ENCODE results near the gene RAD51B.

Gene RAD51B

DNA sequence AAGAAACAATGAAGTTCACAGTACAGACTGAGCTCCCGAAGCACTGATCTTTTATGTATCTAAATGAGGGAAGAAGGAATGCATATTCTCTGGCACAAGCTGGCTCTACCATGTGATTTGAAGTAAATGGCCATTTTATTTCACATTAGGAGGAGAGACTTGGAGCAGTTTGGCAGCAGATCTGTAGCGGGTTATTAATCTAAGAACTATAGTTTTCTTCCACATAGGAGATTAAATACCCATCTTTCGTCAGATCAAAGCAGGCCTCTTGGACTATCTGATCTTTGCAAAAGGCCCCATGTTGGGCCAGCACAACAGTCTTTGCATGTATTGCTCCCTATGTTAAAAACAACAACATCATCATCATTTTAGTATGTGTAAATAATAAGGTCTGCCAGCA, 495.5 kb downstream of the RAD51B start:
- no peak for DNase-seq

DNA sequence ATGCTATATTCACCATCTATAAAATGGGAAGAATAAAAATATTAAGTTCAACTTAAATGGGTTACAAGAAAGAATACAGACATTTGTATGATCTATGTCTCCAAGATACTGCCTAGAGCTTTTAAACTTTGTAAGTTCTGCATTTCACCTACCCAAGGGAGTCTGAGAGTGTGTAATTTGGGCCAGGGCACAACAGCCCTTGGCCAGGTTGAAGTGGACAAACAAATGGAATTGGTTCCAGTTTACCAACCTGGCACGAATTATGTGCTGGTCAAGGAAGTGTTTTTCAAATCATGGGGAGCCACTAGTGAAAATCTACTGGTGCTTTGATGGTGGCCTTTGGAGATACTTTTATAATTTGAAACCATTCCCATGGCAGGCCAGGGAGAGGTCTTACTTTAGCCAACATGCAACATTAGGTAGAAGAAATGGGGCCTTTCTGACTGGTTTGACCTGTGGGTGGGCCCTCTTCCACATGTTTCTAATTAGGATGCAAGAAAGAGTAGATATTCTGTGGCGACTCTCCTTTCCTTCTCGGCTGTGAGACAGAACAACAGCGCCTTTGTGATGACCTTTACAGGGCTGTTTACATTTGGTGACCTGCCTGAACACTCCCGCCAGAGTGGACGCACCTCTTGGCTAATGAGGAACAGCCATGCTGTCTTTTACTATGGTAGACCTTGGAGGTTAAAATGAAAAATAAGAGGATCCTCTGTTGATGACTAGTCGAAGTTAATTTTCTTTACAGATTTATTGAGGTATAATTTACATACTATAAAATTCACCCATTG, 496.7 kb downstream of the RAD51B start:
- no peak for DNase-seq

DNA sequence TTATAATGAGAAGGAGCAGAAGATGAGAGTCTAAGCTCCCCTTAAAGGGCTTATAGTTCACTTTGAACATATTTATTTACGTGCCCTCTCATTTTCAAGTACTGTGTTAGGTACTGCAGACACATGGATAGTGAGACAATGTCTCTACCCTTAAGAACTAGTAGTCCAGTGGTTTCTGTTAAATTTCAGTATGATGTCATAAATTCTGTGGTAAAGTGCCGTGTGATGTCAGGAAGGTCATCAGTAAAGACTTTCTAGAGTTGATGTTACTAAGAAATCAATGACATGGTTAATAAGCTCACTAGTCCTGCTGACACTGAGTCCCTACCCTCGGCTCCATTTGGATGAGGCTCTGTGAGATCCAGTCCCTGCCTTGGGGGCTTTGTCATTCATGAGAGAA, 497.7 kb downstream of the RAD51B start:
- DNase-seq, result no peak

DNA sequence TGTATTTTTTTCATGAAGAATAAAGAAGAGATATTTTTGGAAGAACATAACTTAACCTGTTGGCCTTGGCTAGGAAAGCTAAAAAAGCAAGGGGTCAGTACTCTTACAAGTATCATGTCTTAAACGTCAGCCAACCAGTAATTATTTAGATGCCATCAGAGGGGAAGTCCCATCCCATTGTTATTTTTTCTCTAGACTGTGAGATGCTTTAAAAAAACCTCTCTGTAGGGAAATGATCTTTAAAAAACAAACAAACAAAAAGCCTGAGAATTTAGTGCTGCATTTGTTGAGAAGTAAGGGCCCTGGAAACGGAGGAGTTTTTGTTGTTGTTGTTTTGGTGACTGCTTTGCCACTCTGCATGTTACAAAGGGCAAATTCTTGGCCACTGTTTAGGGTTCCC, 499.2 kb downstream of the RAD51B start:
- no peak for DNase-seq

DNA sequence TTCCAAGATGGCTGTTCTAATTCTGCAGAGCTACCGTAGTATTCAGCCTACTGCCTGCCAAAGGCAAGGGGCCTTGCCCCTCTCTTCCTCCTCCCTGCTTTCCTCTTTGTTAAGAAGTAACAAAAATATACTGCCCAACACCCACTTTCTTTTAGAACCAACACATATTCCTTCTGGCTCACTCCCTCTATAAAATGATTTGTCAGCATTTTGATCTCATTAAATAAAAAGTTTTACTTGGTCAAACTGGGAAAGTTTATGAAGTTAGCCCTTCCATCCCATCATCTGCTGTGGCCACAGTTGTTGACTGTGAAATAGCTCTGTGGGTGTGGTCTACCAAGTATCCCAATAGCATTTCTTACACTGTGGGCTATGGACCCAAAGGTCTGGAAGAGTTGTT, 500.9 kb downstream of the RAD51B start:
- DNase-seq, result no peak

DNA sequence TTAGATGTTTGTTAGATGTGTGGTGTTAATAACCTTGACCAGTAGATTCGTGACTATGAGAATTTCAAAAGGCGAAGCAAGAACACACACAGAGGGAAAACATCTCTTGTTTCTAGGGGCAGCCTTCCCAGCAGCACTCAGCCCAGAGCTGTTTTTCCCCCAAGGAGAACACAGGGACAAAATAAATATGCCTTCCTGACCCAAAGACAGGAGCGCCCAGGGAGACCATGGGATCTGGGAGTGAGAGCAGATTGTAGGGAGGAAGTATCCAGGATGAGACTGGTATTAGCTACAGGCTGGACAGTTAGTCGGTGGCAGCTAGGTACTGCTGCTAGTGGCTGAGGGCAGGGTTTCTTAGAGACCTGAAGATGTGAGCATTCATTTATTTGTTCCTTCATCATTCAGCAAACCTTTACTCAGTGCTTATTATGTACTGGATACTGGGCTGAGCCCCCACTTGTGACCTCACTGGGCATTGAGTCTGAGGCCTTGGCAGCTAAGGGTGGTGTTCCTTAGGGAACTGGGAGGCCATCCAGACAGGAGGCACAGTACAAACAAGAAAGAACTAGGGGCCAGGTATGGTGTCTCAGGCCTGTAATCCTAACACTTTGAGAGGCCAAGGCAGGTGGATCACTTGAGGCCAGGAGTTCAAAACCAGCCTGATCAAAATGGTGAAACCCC, 503.5 kb downstream of the RAD51B start:
- no peak for DNase-seq

DNA sequence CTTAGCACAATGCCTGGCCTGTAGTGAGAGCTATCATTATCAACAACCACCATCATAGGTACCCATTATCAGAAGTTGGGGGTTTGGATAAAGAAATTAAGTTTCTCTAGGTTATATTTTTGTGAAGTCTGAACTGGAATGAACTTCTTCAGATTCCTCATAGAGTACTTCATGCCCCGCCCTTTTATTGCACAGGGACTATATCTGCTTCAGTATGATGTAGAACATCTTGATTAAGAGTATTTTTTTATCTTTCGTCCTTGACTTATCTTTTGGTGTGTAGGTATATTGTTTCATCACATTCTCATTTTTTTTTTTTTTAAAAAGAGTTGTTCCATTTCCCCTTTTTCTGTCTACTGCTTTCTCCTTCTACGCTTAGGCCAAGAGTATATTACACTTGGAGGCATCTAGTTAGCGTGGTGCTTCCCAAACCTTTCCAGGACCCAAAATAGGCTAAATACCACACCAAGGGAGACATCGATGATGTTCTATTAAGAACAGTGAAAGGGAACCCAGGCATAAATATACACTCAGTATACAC, 505.8 kb downstream of the RAD51B start:
- no peak for DNase-seq

DNA sequence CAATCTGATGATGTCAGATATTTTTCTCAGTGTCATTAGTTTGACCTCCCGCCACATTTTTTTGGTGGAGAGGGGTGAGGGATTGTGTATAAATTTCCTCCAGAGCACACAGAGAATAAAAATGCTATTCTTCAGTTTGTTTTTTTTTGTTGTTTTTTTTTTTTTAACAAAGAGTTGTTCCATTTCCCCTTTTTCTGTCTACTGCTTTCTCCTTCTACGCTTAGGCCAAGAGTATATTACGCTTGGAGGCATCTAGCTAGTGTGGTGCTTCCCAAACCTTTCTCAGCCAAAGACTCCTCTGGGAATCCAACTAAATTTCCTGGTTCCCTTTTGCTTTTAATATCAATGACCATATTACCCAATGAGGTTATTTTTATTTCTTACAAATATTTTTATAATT, 507.7 kb downstream of the RAD51B start:
- no peak for DNase-seq

DNA sequence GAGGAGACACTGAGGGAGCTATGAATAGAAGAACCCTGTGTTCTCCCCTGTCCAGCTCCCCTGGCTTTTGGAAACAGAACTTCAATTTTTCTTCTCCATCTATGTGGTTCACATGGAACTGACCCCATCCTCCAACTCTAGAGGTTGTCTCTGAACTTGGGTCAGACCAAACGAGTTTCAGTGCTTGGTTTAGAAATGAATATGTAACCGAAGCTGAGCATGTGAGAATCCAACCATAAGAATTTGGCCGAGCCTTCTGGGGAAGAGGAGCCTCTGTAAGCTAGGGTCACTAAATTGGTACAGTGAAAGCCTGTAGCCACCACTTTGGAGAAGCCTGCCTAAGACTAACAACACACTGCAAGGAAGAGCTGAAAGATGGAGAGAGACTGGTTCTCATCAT, 508.9 kb downstream of the RAD51B start:
- no peak for DNase-seq

DNA sequence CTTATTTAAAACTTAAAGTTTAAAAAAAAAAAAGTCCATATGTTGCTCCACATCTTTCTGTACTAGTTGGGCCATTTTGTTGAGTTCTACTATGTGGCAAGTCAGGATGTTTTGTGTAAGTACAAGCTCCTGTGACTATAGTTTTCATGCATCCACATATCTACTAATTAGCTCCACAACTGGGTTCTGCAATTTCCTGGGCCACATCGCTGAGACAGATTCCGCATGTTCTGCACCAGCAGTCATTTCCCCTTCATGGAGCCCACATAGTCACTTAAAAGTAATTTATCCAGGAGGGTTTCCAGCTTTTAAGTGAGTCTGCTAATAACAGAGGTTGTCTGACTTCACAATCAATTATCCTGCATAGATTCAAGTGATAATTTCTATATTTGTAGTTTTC, 511.8 kb downstream of the RAD51B start:
- no peak for DNase-seq

DNA sequence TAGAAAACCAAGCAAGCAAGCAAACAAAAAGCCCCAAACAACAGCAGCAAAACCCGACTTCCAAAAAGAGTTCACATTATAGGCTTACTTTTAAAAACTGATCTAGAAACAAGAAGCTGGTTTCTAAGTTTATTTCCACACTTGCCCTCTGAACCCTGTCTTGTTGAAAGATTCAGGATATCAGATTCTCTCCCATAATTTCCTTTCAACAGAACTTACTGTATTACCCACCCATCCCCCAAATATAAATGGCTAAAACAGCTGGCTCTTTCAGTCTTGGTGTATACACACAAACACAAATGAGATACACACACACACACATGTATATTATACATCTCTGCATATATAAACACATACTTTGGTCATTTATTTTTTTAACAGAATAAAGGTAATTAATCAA, 512.4 kb downstream of the RAD51B start:
- no peak for DNase-seq

DNA sequence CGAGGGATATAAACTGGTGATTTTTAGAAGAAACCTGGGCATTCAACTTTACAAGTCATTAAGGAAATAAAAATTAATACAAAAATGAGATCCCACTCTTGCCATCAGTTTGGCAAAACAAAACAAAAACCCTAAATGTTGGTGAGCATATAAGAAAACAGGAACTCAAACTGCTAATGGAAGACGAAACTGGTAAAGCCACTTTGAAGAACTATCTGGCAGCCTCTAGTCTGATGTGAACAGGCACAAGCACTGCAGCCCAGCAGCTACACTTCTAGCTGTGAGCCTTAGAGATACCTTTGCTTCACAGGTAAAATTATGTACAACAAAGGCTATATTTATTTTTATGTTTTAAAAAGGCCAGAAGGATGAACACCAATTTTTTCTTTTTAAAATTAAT, 513.7 kb downstream of the RAD51B start:
- DNase-seq, result no peak

DNA sequence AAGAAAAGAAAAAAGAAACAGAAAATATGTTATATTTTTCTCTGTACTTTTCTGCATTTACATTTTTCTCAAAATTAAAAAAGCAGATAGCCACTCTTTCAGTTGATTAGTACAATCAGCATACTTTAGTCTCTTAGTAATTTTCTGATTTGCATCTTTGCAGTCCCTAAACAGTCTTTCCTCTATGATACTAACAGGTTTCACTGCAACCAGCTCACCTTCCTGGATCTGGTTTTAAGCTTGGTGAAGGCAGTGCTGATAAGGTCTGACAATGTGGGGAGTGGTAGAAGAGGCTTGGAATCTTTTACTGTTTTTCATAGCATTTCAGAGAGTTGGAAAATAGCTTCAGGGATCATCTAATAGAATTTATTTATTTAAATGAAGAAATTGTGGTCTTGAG, 515.7 kb downstream of the RAD51B start:
- no peak for DNase-seq

DNA sequence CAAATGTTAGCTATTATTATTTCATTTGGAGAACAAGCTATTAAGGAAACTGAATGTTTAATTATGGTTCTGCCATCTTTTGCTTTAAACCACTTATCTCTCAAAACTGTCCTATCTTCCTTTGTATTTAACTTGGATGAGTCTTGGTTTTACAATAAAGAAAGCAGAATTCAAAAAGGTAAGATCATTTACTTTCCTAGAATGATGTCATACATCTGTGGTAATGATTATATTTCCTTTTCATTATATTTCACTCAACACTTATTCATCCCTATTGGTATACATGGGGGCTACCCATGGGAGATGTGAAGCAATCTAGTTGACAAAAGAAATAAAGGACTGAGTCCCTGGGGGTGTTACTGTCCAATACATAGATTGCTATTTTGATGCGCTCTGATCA, 516.6 kb downstream of the RAD51B start:
- DNase-seq, result no peak

DNA sequence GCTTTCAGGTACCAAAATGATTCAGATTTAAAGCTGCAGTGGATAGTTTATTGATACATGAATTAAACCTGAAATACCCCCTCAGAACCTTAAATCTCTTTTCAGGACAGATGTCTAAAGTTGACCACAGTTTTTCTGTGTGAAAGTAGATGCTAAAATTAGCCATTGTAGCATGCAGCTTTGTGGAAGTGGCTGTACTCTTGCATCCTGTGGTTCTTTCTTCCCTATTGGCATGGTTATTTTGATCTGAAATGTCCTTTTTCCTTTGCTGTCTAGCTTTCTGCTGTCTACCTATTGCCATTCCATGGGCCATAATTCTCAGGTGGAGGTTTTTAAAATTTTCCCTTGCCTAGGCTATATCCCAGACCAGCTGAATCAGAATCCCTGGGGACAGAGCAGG, 517.7 kb downstream of the RAD51B start:
- DNase-seq, result no peak

DNA sequence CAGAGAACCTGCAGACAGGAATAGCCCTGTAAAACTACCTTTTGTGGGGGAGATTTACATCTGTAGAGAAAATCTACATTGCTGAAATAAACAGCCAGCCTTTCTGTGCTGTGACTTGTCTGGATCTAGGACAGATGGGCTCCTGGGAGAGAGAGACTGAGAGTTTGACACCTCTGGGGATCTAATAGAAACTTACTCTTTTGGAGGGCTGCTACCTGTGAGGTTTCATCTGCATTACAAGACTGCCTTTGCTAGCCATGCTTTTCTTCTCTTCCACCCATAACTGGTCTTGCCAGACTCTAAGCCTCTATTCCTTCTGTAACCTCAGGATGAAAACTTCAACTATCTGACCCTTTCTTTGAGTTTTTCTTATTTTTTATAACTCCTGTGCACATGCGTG, 520.7 kb downstream of the RAD51B start:
- DNase-seq, result no peak

DNA sequence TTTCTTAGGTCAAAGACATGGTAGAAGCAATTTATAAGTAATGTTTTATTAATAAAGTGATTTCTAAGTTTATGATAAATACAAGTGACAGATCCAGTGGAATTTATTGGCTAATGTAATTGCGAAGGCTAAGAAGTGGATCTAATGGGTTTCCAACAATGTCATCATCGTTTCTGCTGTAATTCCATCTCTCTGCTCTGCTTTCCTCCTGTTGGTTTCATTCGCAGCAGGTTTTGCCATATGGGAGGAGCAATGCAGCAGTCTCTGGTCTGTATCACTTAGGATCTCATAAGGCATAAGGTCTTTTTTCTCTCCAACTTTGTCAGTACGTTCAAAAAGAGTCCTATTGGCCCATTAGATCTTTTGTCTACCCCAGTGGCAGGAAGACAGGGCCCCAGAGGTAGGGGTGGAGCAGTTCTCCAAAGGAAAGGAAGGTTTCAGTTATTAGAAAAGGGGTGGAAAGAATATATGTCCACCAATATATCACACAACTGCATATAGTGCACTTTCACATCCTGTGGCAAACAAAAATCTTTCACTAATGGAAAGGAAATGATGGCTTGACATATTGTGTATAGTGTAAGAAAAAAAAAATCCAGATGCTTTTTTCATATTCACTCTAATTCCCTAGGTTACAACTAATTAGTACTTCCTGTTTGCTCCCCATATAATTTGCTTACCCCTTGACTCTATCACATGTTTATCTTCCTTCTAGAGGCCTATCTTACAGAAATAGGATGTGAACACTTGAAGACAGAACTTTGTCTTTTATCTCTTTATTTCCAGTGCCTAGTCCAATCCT, 522.0 kb downstream of the RAD51B start:
- no peak for DNase-seq

DNA sequence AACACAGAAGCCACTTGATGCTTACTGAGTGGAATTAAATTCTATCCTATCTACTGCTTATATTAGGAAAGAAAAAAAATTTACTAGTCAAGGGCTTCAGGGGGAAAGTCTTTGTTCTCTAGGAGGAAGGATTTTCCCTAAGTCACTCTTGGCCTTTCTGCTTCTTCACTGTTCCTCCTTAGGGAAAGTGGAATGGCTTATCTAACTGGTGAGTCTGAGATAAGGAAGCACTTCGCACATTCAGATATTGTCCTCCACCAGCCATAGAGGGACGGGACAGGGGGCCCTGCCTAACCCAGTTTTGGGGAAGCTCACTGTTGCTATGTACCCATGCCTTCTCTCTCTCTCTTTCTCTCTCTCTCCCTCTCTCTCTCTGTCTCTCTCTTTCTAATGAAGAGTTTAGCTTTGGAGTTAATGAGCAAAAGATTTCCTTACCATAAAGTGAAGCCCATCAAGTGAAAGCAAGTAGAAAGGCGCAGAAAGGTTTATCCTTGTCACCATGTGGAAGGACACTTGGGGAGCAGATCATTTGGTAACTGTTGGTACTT, 522.7 kb downstream of the RAD51B start:
- no peak for DNase-seq

DNA sequence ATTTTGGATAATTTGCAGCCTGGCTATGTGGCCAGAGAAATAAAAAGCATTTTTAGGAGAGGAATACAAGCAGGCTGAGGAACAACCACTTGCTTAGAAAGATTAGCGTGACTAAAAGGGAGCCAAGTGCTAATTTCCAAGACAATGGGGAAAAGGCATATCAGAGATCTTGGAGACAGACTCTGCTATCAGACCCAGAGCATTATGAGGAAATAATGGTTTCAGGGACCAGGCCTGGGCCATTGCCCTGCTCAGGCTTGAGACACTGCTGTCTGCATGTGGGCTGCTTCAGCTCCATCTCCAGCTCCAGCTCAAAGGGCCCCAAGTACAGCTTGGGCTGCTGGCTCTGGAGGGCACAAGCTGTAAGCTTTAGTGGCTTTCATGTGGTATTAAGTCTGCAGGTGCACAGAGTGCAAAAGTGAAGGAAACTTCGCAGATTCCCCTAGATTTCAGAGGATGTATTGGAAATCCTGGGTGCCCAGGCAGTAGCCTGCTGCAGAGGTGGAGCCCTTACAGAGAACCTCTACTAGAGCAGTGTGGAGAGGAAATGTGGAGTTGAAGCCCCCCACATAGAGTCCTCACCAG, 524.0 kb downstream of the RAD51B start:
- no peak for DNase-seq

DNA sequence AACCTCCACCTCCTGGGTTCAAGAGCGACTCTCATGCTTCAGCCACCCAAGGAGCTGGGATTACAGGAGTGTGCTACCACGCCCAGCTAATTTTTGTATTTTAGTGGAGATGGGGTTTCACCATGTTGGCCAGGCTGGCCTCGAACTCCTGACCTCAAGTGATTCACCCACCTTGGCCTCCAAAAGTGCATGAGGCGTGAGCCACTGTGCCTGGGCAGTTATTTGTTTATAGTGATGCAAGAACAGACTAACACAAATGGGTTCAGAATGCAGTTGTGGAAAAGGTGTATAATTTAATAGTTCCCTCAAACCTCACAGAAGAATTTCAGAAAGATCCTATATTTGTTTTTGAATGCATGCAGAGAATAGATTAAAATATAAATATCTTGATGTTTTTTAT, 526.2 kb downstream of the RAD51B start:
- DNase-seq, result no peak

DNA sequence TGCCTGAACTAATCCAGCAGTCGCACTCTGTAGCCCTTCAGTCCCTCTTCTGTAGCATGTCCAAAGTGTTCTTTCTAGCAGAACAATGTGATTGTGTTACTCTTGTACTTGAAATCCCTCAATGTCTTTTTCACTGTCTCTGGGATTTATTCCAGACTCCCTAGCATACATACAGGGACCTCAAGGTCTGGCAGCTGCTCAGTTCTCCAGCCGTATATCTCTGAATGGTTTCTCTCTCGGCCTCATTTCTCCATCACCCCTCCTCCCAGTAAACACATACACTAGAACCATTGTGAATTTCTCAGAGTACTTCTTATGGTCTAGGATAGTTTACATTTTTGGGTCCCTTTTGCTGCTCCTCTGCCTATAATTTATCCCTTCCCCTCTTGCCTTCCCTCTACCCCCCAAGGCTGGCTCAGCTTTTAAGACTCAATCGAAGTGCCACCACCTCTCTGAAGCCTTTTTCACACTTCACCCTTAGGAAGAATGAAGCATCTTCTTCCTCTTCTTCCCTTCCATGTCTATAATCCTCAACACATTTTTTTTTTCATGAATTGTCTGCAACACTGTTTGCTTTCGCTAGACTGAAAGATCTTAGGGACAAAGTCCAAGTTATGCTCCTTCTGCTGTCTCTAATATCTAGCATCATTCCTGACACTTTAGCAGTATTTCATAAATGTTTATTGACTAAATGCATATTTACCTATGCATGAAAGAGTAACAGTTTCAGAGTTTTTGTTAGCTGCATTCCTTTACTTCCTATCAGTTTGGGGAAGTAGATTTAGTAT, 527.2 kb downstream of the RAD51B start:
- no peak for DNase-seq
